ENCODE results near the gene CPLX4.

GRCh38 chr18:59332986-59333385 is 14.5 kb upstream of the CPLX4 start:
- TF ChIP-seq CTCF (IDR thresholded peaks at IDR 0.05; ENCODE audit: extremely low read depth in 1 of 2, insufficient read depth in 1 of 2, low read depth in 1 of 2, low read length in 2 of 2) (no peak), FOS (IDR thresholded peaks at IDR 0.05; ENCODE audit: borderline replicate concordance, insufficient read depth, low read length) (no peak), POLR2AphosphoS5 (IDR thresholded peaks at IDR 0.05; ENCODE audit: insufficient read depth, low read depth, low read length) (no peak), EZH2 (IDR thresholded peaks at IDR 0.05; ENCODE audit: borderline replicate concordance, low read depth, low read length, severe bottlenecking) (no peak), POLR2A (IDR thresholded peaks at IDR 0.05; ENCODE audit: low read depth, low read length) (no peak)
